Tongue (tissue), 3 donors: ENCODE data around the gene XPR1. TPM values are rescaled to one million over a fixed set of nuclear protein-coding genes. Genes with fewer than 3 reads are reported as not detected.

Source experiments
- DNase-seq: peaks from one replicate; pipeline ENCODE4 v3.0.0-alpha.2; 2015
- small RNA-seq: library from RNA; depleted of rRNA; stranded (forward); fragments of <200 nt; gene quantifications from one replicate; pipeline ENCODE3, GENCODE V24; 2014; ENCODE audit warnings: low replicate concordance
- total RNA-seq: library from RNA; depleted of rRNA; stranded (reverse); fragments of >200 nt; gene quantifications from one replicate; pipeline ENCODE4 v1.2.3, GENCODE V29; 2014

The XPR1 gene
- total RNA-seq, 1 donor from 2014 or later = 12.3 TPM

DNA sequence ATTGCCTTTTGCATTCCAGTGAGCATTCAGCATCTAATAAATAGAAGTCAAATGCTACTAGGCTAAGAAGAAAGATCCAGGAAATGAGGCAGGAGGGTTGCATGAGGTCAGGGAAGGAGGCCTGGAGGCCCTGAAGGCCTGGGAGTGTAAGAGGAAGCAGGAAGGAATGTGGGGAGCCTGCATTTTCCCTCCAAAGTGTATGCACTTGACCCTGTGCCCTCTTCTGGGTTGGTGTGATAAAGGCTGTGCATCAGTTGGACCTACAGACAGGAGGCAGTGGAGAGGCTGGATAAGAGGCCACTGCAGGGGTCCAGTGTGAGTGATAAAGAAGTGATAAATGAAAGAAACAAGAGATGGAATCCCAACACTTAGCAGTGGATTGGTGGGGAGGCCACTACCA is 301.3 kb downstream of the XPR1 start:
- no peak for DNase-seq

DNA sequence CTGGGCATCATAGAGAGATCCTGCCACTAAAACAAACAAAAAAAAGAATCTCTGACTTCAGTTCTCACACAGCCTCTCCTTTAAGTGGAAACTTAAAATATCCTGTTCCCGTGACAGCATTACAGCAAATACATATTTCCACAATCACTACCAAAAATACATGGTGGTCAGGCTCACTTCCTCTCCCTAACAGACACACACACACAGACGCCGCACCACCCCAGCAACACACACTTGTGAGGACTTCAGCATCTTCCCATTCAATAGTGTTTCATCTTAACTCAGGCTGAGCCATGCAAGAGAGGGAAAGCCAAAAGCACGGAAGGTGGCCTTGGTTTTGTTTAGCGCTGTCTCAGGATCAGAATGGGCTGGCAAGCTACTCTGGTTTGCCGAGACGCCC is 302.7 kb downstream of the XPR1 start:
- DNase-seq = no peak

DNA sequence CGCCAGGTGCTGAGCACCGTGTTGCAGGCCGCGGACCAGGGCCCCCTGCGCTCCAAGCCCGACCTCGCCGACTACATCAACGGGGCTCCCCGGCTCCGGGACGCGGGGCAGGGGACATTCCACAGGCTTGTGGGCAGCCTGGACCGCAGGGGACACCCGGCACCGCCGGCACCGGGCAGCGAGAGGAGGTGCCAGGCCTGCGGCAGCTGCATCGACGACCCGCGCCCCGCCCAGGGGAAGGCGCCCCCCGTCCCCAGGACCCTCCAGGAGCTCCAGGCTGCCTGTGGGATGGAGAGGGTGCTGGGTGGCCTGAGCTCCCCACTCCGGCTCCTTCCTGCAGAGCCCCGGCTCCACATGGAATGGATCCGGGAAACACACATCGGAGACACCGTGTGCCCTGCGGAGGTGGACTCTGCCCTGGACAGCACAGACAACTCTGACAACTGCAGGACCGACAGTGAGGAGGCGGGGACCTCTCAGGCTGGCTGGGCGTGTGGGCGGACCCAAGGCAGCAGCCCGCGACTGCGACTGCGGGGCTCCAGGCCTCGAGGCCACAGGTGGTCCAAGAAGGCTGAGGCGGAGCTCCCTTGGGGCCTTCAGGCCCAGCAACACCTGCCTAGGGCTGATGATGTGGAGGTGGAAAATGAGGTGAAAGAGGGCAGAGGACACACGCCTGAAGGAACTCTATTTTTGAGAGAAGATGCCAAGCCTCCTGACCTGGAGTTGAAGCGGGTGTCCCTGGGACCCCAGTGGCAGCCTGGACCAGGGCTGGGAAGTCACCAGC is 303.7 kb downstream of the XPR1 start:
- DNase-seq = no peak

DNA sequence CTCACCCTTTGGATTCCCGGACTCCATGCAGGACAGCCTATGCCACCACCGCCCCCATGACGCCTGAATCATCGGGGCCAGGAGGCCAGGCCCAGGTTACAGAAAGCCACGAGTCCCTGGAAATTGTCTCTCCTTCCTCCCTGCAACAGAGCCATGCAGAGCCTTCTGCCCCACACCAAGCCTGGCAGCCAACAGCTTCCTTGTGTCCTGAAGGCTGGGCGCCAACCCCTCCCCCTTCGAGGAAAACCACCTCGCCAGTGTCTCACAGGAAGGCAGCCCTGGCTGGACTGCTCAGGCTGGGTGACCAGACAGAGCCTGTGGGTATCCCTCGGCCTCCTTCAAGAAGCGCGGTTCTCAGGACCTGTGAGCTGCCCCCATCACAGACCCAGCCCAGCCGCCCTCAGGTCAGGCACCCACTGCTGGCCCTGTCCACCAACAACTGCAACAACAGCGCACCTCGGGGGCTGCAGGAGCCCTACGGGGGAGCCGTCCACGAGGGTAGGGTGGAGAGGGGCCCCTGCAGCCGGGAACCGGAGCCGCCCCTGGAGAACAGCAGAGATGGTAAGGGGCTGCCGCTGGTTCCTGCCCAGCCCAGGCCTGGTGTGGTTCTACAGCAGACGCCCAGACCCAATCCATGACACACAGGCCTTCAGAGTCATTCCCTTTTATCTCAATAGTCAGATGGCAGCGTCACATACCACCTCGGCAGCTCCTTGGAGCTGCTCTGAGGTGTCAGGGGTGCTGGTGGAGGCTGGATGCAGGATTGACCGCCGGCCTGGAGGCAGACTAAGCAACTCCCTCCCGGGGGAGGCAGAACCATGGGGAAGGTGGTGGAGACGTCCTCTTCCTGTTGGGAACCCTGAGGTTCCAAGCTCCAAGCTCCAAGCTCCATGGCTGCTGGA is 304.5 kb downstream of the XPR1 start:
- no peak for DNase-seq

DNA sequence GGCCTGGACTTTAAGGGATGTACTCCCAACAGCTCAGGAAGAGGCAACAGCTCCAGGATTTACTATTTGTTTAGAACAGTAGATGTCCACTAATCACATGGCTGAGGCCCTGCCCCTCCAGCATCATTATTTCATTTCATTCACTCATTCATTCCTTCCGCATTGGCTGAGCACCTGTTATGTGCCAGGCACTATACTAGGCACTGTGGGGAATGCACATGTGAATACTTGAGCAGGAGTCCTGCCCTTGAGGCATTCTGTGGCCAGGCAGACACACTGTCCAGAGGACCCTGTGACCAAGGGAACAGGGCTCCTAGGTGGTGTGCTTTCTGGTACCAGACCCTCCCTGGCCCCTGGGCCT is 305.2 kb downstream of the XPR1 start:
- no peak for DNase-seq

GRCh38 chr1:180937624-180938225 is 305.9 kb downstream of the XPR1 start:
- DNase-seq = no peak

- no peak for DNase-seq
Measured at GRCh38 chr1:180939073-180939710, 307.4 kb downstream of the XPR1 start.

GRCh38 chr1:180939711-180940103 is 307.9 kb downstream of the XPR1 start:
- no peak for DNase-seq

Small RNAs within 50 kb of the gene (small RNA-seq; reads per million reads assigned to genes)
- gene RF00026 = not detected

Other genes starting within 250 kb of the XPR1 start
- 39.6 TPM for gene ACBD6, start 129.4 kb upstream of the XPR1 start, total RNA-seq
- not detected for gene OVAAL, start 73.1 kb upstream of the XPR1 start, total RNA-seq